IgD-negative memory B cell (primary cell): Measurements from ENCODE around the gene MAPKAPK2. TPM values are rescaled to one million over a fixed set of nuclear protein-coding genes. Genes with fewer than 3 reads are reported as not detected.

ENCODE experiments used
- H3K27ac Mint-ChIP-seq, 3 donors: one replicate each; pipeline ENCODE4 v1.8.0; 2020 to 2022; ENCODE audit warnings: mild to moderate bottlenecking in 3 of 3, mixed read lengths in 3 of 3, moderate library complexity in 1 of 3
- H3K27me3 Mint-ChIP-seq: one replicate; pipeline ENCODE4 v1.8.0; 2021; ENCODE audit warnings: mixed read lengths
- H3K36me3 Mint-ChIP-seq: one replicate; pipeline ENCODE4 v1.8.0; 2020; ENCODE audit warnings: mild to moderate bottlenecking, mixed read lengths
- H3K4me1 Mint-ChIP-seq, 3 donors: one replicate each; pipeline ENCODE4 v1.8.0; 2020 to 2022; ENCODE audit warnings: mixed read lengths in 3 of 3, mild to moderate bottlenecking in 1 of 3
- H3K4me3 Mint-ChIP-seq, 4 donors: one replicate each; pipeline ENCODE4 v1.8.0; 2020 to 2022; ENCODE audit warnings: mild to moderate bottlenecking in 4 of 4, mixed read lengths in 4 of 4, moderate library complexity in 3 of 4
- H3K9me3 Mint-ChIP-seq, 3 donors: one replicate each; pipeline ENCODE4 v1.8.0; 2020 to 2021; ENCODE audit warnings: mixed read lengths in 3 of 3, mild to moderate bottlenecking in 1 of 3
- polyA plus RNA-seq: library from polyadenylated mRNA; unstranded; fragments of 300-500 nt; fragmentation: Illumina TruSeq; gene quantifications from one replicate; pipeline ENCODE4 v1.2.3, GENCODE V29; 2021

The MAPKAPK2 gene
- polyA plus RNA-seq, 1 donor from 2014 or later: 4.1 TPM

- Mint-ChIP-seq H3K9me3 (no peaks in the 10 kb centered on the region), H3K27ac (peak overlapping the region in 1 of 3 donors; percentile 4), H3K4me3 (peak overlapping the region in 1 of 4 donors; percentile 3), H3K36me3 (no peaks in the 10 kb centered on the region), H3K27me3 (peaks cover 2% of the 10 kb centered on the region), H3K4me1 (peaks cover 59 to 79% (median 64%) of the 10 kb centered on the region in 3 donors)
Observed at GRCh38 chr1:206709772-206710459, 25.2 kb downstream of the MAPKAPK2 start.

GRCh38 chr1:206710460-206710823 is 25.7 kb downstream of the MAPKAPK2 start:
- H3K4me3 Mint-ChIP-seq: no peak overlapping the region
- no peak overlapping the region for H3K27ac Mint-ChIP-seq
- H3K9me3 Mint-ChIP-seq: no peaks in the 10 kb centered on the region
- H3K36me3 Mint-ChIP-seq: no peaks in the 10 kb centered on the region
- peaks cover 58 to 78% (median 62%) of the 10 kb centered on the region in 3 donors for H3K4me1 Mint-ChIP-seq
- H3K27me3 Mint-ChIP-seq: peaks cover 2% of the 10 kb centered on the region

GRCh38 chr1:206713070-206713469 is 28.4 kb downstream of the MAPKAPK2 start:
- Mint-ChIP-seq H3K4me1 (peaks cover 70 to 79% (median 73%) of the 10 kb centered on the region in 3 donors), H3K27ac (peak overlapping the region in 2 of 3 donors; percentile 23 to 36), H3K4me3 (peak overlapping the region in 1 of 4 donors; percentile 28), H3K9me3 (no peaks in the 10 kb centered on the region), H3K27me3 (peaks cover 2% of the 10 kb centered on the region), H3K36me3 (no peaks in the 10 kb centered on the region)

GRCh38 chr1:206713910-206714312 is 29.2 kb downstream of the MAPKAPK2 start:
- Mint-ChIP-seq H3K4me1 (peaks cover 69 to 76% (median 70%) of the 10 kb centered on the region in 3 donors), H3K27ac (peak overlapping the region in 1 of 3 donors; percentile 66), H3K9me3 (no peaks in the 10 kb centered on the region), H3K36me3 (no peaks in the 10 kb centered on the region), H3K27me3 (no peaks in the 10 kb centered on the region), H3K4me3 (peak overlapping the region in 1 of 4 donors; percentile 41)

- Mint-ChIP-seq H3K4me3 (peak overlapping the region in 3 of 4 donors; percentile 43 to 71 (median 49)), H3K27me3 (no peaks in the 10 kb centered on the region), H3K9me3 (no peaks in the 10 kb centered on the region), H3K27ac (peak overlapping the region; percentile 66 to 94 (median 91)), H3K36me3 (no peaks in the 10 kb centered on the region), H3K4me1 (peaks cover 69 to 76% (median 70%) of the 10 kb centered on the region in 3 donors)
Observed at GRCh38 chr1:206714331-206715058, 29.8 kb downstream of the MAPKAPK2 start.

- Mint-ChIP-seq H3K9me3 (no peaks in the 10 kb centered on the region), H3K36me3 (no peaks in the 10 kb centered on the region), H3K27ac (peak overlapping the region; percentile 66 to 94 (median 91)), H3K27me3 (no peaks in the 10 kb centered on the region), H3K4me1 (peaks cover 70 to 77% (median 70%) of the 10 kb centered on the region in 3 donors), H3K4me3 (peak overlapping the region in 3 of 4 donors; percentile 43 to 71 (median 49))
Observed at GRCh38 chr1:206715120-206715519, 30.4 kb downstream of the MAPKAPK2 start.

GRCh38 chr1:206715552-206716158 is 30.9 kb downstream of the MAPKAPK2 start:
- Mint-ChIP-seq H3K27me3 (no peaks in the 10 kb centered on the region), H3K4me3 (peak overlapping the region in 3 of 4 donors; percentile 0 to 88 (median 84)), H3K36me3 (no peaks in the 10 kb centered on the region), H3K4me1 (peaks cover 66 to 74% (median 66%) of the 10 kb centered on the region in 3 donors), H3K27ac (peak overlapping the region; percentile 66 to 94 (median 89)), H3K9me3 (no peaks in the 10 kb centered on the region)

- H3K4me1 Mint-ChIP-seq: peaks cover 71 to 77% (median 72%) of the 10 kb centered on the region in 3 donors
- no peaks in the 10 kb centered on the region for H3K36me3 Mint-ChIP-seq
Observed at GRCh38 chr1:206716159-206716869, 31.6 kb downstream of the MAPKAPK2 start.

GRCh38 chr1:206716870-206717673 is 32.4 kb downstream of the MAPKAPK2 start:
- no peaks in the 10 kb centered on the region for H3K9me3 Mint-ChIP-seq
- H3K36me3 Mint-ChIP-seq: no peaks in the 10 kb centered on the region
- H3K27me3 Mint-ChIP-seq: no peaks in the 10 kb centered on the region
- peak overlapping the region; percentile 5 to 88 (median 44) for H3K4me3 Mint-ChIP-seq
- peaks cover 71 to 78% (median 75%) of the 10 kb centered on the region in 3 donors for H3K4me1 Mint-ChIP-seq
- H3K27ac Mint-ChIP-seq: peak overlapping the region; percentile 94 to 97 (median 95)

More at GRCh38 chr1:206716159-206716869, 31.6 kb downstream of the MAPKAPK2 start:
- H3K27me3 Mint-ChIP-seq: no peaks in the 10 kb centered on the region
- peak overlapping the region in 3 of 4 donors; percentile 0 to 88 (median 84) for H3K4me3 Mint-ChIP-seq
- H3K27ac Mint-ChIP-seq: peak overlapping the region; percentile 66 to 95 (median 94)
- no peaks in the 10 kb centered on the region for H3K9me3 Mint-ChIP-seq

GRCh38 chr1:206717674-206717989 is 32.9 kb downstream of the MAPKAPK2 start:
- H3K9me3 Mint-ChIP-seq: no peaks in the 10 kb centered on the region
- peak overlapping the region in 3 of 4 donors; percentile 9 to 88 (median 80) for H3K4me3 Mint-ChIP-seq

GRCh38 chr1:206719169-206719839 is 34.6 kb downstream of the MAPKAPK2 start:
- Mint-ChIP-seq H3K9me3 (no peaks in the 10 kb centered on the region), H3K36me3 (no peaks in the 10 kb centered on the region), H3K4me1 (peaks cover 58 to 72% (median 67%) of the 10 kb centered on the region in 3 donors), H3K4me3 (peak overlapping the region; percentile 8 to 84 (median 71)), H3K27ac (peak overlapping the region; percentile 95 to 97 (median 96)), H3K27me3 (no peaks in the 10 kb centered on the region)

More at GRCh38 chr1:206717674-206717989, 32.9 kb downstream of the MAPKAPK2 start:
- H3K27ac Mint-ChIP-seq: peak overlapping the region; percentile 94 to 97 (median 95)
- no peaks in the 10 kb centered on the region for H3K27me3 Mint-ChIP-seq
- no peaks in the 10 kb centered on the region for H3K36me3 Mint-ChIP-seq
- peaks cover 68 to 78% (median 75%) of the 10 kb centered on the region in 3 donors for H3K4me1 Mint-ChIP-seq

GRCh38 chr1:206721454-206721853 is 36.7 kb downstream of the MAPKAPK2 start:
- Mint-ChIP-seq H3K27ac (peak overlapping the region in 2 of 3 donors; percentile 25 to 78), H3K36me3 (no peaks in the 10 kb centered on the region), H3K4me3 (peak overlapping the region in 1 of 4 donors; percentile 58), H3K4me1 (peaks cover 57 to 73% (median 68%) of the 10 kb centered on the region in 3 donors), H3K9me3 (no peaks in the 10 kb centered on the region), H3K27me3 (no peaks in the 10 kb centered on the region)

GRCh38 chr1:206722751-206723461 is 38.2 kb downstream of the MAPKAPK2 start:
- Mint-ChIP-seq H3K36me3 (no peaks in the 10 kb centered on the region), H3K27ac (no peak overlapping the region), H3K4me1 (peaks cover 45 to 66% (median 59%) of the 10 kb centered on the region in 3 donors), H3K9me3 (no peaks in the 10 kb centered on the region), H3K4me3 (peak overlapping the region in 1 of 4 donors; percentile 58), H3K27me3 (no peaks in the 10 kb centered on the region)
